HG03460 (cell line): ENCODE data around the gene C19orf81.

Source experiments
- ATAC-seq: cut with Tn5 transposase; IDR thresholded peaks from one replicate; pipeline ENCODE4 v1.9.1; 2021; ENCODE audit not compliant: unreplicated experiment

Gene C19orf81

GRCh38 chr19:50629194-50629593 lies 20.1 kb upstream of the C19orf81 start:
- ATAC-seq: no peak

- no peak for ATAC-seq
These were observed 19.4 kb upstream of the C19orf81 start for GRCh38 chr19:50629801-50630200.

GRCh38 chr19:50632151-50632835 lies 17.0 kb upstream of the C19orf81 start:
- ATAC-seq: no peak

GRCh38 chr19:50633359-50633758 lies 15.9 kb upstream of the C19orf81 start:
- ATAC-seq: no peak

GRCh38 chr19:50633973-50634372 lies 15.3 kb upstream of the C19orf81 start:
- no peak for ATAC-seq

- no peak for ATAC-seq
These were observed 12.7 kb upstream of the C19orf81 start for GRCh38 chr19:50636317-50637085.

GRCh38 chr19:50638600-50638999 lies 10.6 kb upstream of the C19orf81 start:
- no peak for ATAC-seq

GRCh38 chr19:50639121-50640112 lies 9.8 kb upstream of the C19orf81 start, which contains the start of gene SYT3:
Gene SYT3 (minus strand): TSS chr19:50639881. CDS start chr19:50637411, 2,470 bp downstream.
- no peak for ATAC-seq

GRCh38 chr19:50640368-50640767 lies 8.9 kb upstream of the C19orf81 start:
- ATAC-seq: no peak

GRCh38 chr19:50644315-50644915 lies 4.8 kb upstream of the C19orf81 start:
- ATAC-seq: no peak

- no peak for ATAC-seq
These were observed 4.1 kb upstream of the C19orf81 start for GRCh38 chr19:50645107-50645506.

GRCh38 chr19:50646074-50646807 lies 3.0 kb upstream of the C19orf81 start:
- no peak for ATAC-seq

- no peak for ATAC-seq
These were observed 1.2 kb upstream of the C19orf81 start for GRCh38 chr19:50647879-50648615.

- no peak for ATAC-seq
These were observed 586 bp upstream of the C19orf81 start for GRCh38 chr19:50648659-50649058.

GRCh38 chr19:50651174-50651573 lies 1.9 kb downstream of the C19orf81 start:
- no peak for ATAC-seq

GRCh38 chr19:50652722-50653121 lies 3.5 kb downstream of the C19orf81 start:
- ATAC-seq: no peak

- ATAC-seq: no peak
These were observed 5.6 kb downstream of the C19orf81 start for GRCh38 chr19:50654882-50655281.

GRCh38 chr19:50657222-50657669 lies 8.0 kb downstream of the C19orf81 start:
- no peak for ATAC-seq

GRCh38 chr19:50657712-50658440 lies 8.6 kb downstream of the C19orf81 start:
- ATAC-seq: no peak
